Osteoblast (primary cell): ENCODE results near the gene IL22RA2. TPM values are rescaled to one million over a fixed set of nuclear protein-coding genes. Genes with fewer than 3 reads are reported as not detected.
A peak's percentile ranks its signal among the peaks of the same experiment; 100 is the strongest.

Experiments used
- DNase-seq: peaks from one replicate; pipeline ENCODE4 v3.0.0; 2011; ENCODE audit warnings: low spot score, mixed read lengths; ENCODE audit not compliant: insufficient read length; ENCODE audit errors: missing footprints
- H2AFZ ChIP-seq: 2 replicates; pipeline ENCODE4 v1.6.0; 2011; ENCODE audit warnings: mild to moderate bottlenecking, low read length
- H3K27ac ChIP-seq: 2 replicates; pipeline ENCODE4 v1.5.1; 2011; ENCODE audit warnings: mild to moderate bottlenecking, low read depth, low read length, moderate library complexity
- H3K27me3 ChIP-seq: 2 replicates; pipeline ENCODE4 v1.6.0; 2012; ENCODE audit warnings: mild to moderate bottlenecking, control low read depth, inconsistent platforms, low read length, moderate library complexity; ENCODE audit not compliant: insufficient read depth
- H3K36me3 ChIP-seq: 2 replicates; pipeline ENCODE4 v1.5.1; 2011; ENCODE audit warnings: mild to moderate bottlenecking, low read length, control low read depth, moderate library complexity; ENCODE audit not compliant: insufficient read depth
- H3K4me1 ChIP-seq: 2 replicates; pipeline ENCODE4 v1.5.1; 2011; ENCODE audit warnings: mild to moderate bottlenecking, low read length, control low read depth, moderate library complexity; ENCODE audit not compliant: insufficient read depth
- H3K4me2 ChIP-seq: 2 replicates; pipeline ENCODE4 v1.6.0; 2011; ENCODE audit warnings: mild to moderate bottlenecking, low read length; ENCODE audit not compliant: insufficient read depth
- H3K4me3 ChIP-seq: fragments of 200-600 bp; sonication (generic); 3 replicates; pipeline ENCODE4 v1.5.1; 2012; ENCODE audit warnings: mild to moderate bottlenecking, low read length, inconsistent platforms; ENCODE audit not compliant: insufficient read depth
- H3K79me2 ChIP-seq: 2 replicates; pipeline ENCODE4 v1.6.0; 2012; ENCODE audit warnings: mild to moderate bottlenecking, low read length, control low read depth, inconsistent platforms; ENCODE audit not compliant: insufficient read depth
- H3K9me3 ChIP-seq: 2 replicates; pipeline ENCODE4 v1.5.1; 2011; ENCODE audit warnings: low read depth, low read length, control low read depth
- H4K20me1 ChIP-seq: 2 replicates; pipeline ENCODE4 v1.6.0; 2012; ENCODE audit warnings: mild to moderate bottlenecking, low read length, control low read depth; ENCODE audit not compliant: insufficient read depth
- total RNA-seq: library from RNA; depleted of rRNA; stranded (reverse); fragments of >200 nt; gene quantifications from 2 replicates; pipeline ENCODE4 v1.2.3, GENCODE V29; 2012
- TF ChIP-seq, protein P1 (sequence below): IDR thresholded peaks from 2 replicates; pipeline ENCODE4 v1.5.1; 2011; ENCODE audit warnings: mild to moderate bottlenecking, low read depth, low read length, moderate library complexity; ENCODE audit errors: extremely low read depth

IL22RA2 gene
- total RNA-seq, 1 donor = not detected

DNA sequence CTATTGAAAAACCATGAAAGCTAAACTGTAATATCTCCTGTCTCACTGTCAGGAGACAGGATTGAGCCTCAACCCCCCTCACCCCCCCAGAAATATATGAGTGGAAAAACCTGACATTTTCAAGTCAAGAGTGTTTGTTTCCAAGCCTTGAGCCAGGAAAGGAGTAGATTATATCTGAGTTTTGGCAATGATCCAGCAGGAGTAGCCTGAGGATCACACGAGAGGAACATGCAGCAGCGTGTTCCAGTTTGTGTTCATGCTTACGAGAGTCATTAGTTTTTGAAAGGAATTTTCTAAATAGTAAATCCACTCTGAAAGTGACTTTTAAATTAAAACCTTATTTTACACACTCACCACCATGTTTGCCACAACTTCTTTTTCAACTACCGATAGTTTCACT, 15.8 kb downstream of the IL22RA2 start:
- peaks cover 15% of the 10 kb centered on the region for H3K4me1 ChIP-seq
- no peaks in the 10 kb centered on the region for H3K9me3 ChIP-seq
- peaks cover 4% of the 10 kb centered on the region for H3K27me3 ChIP-seq
- no peak overlapping the region for H2AFZ ChIP-seq
- H4K20me1 ChIP-seq = no peaks in the 10 kb centered on the region
- no peaks in the 10 kb centered on the region for H3K79me2 ChIP-seq
- TF ChIP-seq, protein P1, sequence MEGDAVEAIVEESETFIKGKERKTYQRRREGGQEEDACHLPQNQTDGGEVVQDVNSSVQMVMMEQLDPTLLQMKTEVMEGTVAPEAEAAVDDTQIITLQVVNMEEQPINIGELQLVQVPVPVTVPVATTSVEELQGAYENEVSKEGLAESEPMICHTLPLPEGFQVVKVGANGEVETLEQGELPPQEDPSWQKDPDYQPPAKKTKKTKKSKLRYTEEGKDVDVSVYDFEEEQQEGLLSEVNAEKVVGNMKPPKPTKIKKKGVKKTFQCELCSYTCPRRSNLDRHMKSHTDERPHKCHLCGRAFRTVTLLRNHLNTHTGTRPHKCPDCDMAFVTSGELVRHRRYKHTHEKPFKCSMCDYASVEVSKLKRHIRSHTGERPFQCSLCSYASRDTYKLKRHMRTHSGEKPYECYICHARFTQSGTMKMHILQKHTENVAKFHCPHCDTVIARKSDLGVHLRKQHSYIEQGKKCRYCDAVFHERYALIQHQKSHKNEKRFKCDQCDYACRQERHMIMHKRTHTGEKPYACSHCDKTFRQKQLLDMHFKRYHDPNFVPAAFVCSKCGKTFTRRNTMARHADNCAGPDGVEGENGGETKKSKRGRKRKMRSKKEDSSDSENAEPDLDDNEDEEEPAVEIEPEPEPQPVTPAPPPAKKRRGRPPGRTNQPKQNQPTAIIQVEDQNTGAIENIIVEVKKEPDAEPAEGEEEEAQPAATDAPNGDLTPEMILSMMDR = no peak
- no peak for DNase-seq
- no peak overlapping the region for H3K4me2 ChIP-seq
- H3K4me3 ChIP-seq = no peak overlapping the region
- no peaks in the 10 kb centered on the region for H3K36me3 ChIP-seq
- H3K27ac ChIP-seq = no peak overlapping the region

DNA sequence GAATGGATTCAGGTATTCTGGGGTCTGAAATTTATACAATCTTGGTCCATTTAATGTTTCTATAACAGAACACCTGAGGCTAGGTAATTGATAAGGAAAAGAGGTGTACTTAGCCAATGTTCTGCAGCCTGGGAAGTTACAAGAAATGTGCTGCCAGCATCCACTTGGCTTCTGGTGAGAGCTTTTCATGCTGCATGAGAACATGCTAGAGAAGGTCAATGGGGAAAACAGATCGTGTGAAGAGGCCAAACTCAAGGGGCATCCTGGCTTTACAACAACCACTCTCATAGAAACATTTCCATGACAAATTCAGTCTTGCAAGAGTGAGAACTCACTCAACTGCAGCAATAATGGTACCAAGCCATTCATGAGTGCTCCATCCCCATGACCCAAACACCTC, 16.8 kb downstream of the IL22RA2 start:
- TF ChIP-seq, protein P1 = no peak
- no peaks in the 10 kb centered on the region for H4K20me1 ChIP-seq
- H3K9me3 ChIP-seq = no peaks in the 10 kb centered on the region

DNA sequence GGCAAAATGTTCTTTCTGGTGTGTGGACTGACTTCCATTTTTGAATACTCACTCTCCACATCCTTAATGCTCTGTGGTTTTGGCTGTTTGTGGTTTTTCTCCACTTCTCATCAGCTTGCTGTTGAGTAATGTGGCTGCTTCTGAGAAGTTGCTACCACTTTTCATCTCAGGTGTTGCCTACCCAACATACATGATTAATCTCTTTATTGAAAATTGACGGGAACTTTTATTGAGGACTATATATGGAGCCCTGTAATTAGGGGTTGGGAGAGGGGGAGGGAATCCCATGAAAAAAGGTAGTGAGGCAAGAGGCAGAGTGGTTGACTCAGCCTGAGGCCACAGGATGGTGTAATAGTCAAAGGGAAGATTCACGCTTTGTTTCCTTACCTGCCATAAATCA, 17.6 kb downstream of the IL22RA2 start:
- Histone ChIP-seq H3K9me3 (no peaks in the 10 kb centered on the region), H4K20me1 (no peaks in the 10 kb centered on the region), H3K4me1 (peaks cover 14% of the 10 kb centered on the region), H2AFZ (no peak overlapping the region), H3K36me3 (no peaks in the 10 kb centered on the region), H3K27me3 (peaks cover 4% of the 10 kb centered on the region), H3K4me3 (no peak overlapping the region), H3K27ac (no peak overlapping the region), H3K4me2 (peak overlapping the region; percentile 34), H3K79me2 (no peaks in the 10 kb centered on the region)
- no peak for DNase-seq
- TF ChIP-seq, protein P1 = no peak

More for the DNA sequence above, 16.8 kb downstream of the IL22RA2 start:
- H3K36me3 ChIP-seq = no peaks in the 10 kb centered on the region
- H3K4me2 ChIP-seq = no peak overlapping the region
- no peak for DNase-seq
- H3K4me3 ChIP-seq = no peak overlapping the region
- peaks cover 15% of the 10 kb centered on the region for H3K4me1 ChIP-seq
- peaks cover 4% of the 10 kb centered on the region for H3K27me3 ChIP-seq
- no peak overlapping the region for H3K27ac ChIP-seq
- H2AFZ ChIP-seq = no peak overlapping the region
- no peaks in the 10 kb centered on the region for H3K79me2 ChIP-seq

DNA sequence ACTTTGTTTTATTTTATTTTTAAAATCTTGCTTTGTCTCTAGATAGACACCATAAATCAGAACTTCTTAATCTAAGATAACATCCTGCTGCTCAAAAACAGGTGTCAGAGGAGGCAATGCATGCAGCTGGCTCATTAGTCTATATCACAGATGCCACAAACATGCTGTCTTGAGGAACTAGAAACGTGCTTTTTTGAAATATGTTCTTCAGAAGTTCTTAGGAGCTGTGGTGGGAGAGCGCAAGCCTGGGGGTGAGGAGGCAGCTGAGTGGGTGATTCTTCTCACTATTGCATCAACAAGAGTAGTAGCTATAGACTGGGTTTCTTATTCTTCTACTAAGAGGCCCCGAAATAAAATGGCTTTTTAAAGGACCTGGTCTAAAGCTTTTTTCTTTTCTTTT, 23.4 kb downstream of the IL22RA2 start:
- TF ChIP-seq, protein P1 = no peak
- H3K4me3 ChIP-seq = no peak overlapping the region

More for the DNA sequence above, 23.4 kb downstream of the IL22RA2 start:
- H3K4me2 ChIP-seq = no peak overlapping the region
- H3K4me1 ChIP-seq = peaks cover 3% of the 10 kb centered on the region
- H3K27me3 ChIP-seq = peaks cover 3% of the 10 kb centered on the region
- no peaks in the 10 kb centered on the region for H3K36me3 ChIP-seq
- H3K27ac ChIP-seq = no peak overlapping the region
- no peak for DNase-seq
- H2AFZ ChIP-seq = no peak overlapping the region
- H3K79me2 ChIP-seq = no peaks in the 10 kb centered on the region
- H4K20me1 ChIP-seq = no peaks in the 10 kb centered on the region
- no peaks in the 10 kb centered on the region for H3K9me3 ChIP-seq
